GM21360 (cell line): ENCODE data around the gene PLS1.
"Not testable (repeated sequence)": the region's sequence is repeated elsewhere in the genome, so short reads cannot be mapped to it uniquely, and the experiment has no call there.

Experiments
- ATAC-seq: cut with Tn5 transposase; IDR thresholded peaks from one replicate; pipeline ENCODE4 v1.9.1; 2021; ENCODE audit warnings: mild to moderate bottlenecking, moderate library complexity; ENCODE audit not compliant: unreplicated experiment

The PLS1 gene

DNA sequence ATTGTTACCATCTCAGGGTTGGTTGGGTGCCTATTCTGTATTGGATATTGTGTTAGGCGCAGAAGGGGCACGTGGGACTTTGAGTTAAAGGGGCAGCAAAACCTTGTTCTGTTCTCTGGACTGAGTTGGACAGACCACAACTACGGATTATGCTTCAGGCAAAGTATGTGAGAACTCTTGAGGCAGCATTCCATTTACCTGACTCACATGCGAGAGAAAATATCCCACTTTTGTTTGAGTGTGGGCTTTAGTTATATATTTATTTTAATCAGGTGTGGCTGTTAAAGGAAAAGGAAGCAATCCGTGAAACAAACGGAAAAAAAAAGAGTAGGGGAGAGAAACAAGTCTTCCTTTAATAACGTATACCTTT is 627 bp upstream of the PLS1 start:
- no peak for ATAC-seq

DNA sequence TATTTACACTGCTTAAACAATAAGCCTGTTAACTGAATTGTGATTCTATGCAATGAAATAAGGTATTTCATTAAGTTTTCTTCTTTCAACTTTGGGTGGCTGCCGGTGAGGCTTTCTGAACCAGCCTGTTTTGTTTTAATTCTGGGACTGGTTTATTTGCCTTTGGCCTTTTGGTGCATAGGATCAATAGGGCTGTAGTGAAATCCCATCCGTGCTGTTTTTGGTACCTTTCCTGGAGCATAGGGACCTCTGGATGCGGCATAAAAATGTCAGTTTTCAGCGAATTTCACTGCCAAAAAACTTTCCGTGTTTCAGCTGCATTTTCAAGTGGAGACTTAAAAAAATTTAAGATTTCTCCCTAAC is 514 bp downstream of the PLS1 start:
- ATAC-seq: peak; percentile 10

GRCh38 chr3:142597906-142598305 is 1.7 kb downstream of the PLS1 start:
- ATAC-seq: no peak

GRCh38 chr3:142601713-142602112 is 5.5 kb downstream of the PLS1 start:
- no peak for ATAC-seq

DNA sequence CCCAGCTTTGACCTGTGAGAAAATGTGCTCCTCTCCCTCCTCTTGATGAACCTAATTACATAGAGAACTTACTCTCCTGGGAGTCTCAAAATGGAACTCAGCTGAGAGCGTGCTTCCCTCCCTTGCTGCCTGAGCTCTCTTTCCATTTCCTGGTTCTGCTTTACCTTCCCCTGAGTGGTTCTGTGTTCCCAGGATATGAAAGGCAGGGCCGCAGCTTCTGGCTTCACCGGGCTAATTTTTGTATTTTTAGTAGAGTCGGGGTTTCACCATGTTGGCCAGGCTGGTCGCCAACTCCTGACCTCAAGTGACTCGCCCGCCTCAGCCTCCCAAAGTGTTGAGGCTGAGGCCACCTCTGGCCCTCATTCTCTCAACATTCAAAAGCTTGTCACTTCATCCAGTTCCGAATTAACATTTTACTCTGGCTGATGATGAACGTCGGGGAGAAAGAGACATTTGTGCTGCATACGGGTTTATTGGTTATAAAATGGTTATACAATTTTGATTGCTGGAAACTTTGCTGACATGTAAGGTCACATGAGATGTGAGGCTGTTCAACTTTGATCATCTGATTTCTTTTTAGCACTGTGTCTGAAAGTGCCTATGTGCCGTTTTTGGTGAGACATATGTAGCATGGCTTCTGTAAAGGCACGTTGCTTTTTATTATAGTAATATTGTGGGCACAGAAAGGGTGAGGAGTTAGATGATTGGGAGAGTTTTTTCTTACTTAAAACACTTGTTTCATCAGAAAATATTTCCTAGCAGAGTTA is 6.6 kb downstream of the PLS1 start:
- ATAC-seq: no peak

- not testable (repeated sequence) for ATAC-seq
These were observed 7.2 kb downstream of the PLS1 start for GRCh38 chr3:142603386-142603705.

- no peak for ATAC-seq
These were observed 8.7 kb downstream of the PLS1 start for GRCh38 chr3:142604940-142605339.

DNA sequence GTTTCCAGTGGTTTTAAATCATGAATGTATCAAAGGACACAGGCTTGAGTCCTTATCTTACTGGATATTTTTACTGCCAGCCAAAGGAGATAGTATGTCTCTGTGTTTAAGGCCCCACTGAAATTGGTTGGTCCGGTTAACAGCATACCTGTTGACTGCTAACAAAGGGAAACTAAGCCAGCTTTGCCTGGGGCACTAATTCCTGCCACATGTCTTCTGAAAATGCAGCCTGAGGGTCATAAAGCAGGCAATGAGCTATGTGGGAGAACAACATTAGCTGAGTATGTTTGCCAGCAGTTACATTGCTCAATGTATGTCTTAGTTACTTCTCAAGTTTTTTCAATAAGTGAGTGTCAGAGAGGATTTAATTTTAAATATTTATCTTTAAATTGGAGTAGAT is 12.4 kb downstream of the PLS1 start:
- ATAC-seq: no peak

DNA sequence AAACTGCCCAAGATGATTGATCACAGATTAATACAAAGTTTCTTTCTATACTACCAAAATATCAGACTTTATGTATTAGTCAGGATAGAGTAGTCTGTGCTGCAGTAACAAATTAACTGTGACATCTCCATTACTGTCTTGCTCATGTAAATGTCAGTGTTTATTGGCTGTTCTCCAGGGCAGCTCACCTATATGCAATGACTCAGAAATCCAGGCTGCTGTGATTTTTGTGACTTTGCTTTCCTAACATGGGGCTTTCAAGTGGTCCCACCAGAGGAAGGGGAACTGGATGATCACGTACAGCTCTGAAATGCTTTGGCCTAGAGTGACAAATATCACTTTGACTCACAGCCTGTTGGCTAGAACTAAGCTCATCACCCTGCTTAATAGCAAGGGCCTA is 12.9 kb downstream of the PLS1 start:
- ATAC-seq: no peak

DNA sequence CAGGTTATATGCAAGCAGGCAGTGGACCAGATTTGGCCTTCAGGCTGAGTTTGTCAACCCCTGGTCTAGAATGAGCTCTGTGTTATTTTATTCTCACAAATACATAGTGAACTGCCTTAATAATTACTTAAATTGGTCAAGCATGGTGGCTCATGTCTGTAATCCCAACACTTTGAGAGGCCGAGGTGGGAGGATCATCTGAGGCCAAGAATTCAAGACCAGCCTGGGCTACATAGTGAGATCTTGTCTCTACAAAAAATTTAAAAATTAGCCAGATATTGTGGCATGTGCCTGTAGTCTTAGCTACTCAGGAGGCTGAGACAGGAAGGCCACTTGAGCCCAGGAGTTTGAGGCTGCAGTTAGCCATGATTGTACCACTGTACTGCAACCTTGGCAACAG is 15.0 kb downstream of the PLS1 start:
- no peak for ATAC-seq

DNA sequence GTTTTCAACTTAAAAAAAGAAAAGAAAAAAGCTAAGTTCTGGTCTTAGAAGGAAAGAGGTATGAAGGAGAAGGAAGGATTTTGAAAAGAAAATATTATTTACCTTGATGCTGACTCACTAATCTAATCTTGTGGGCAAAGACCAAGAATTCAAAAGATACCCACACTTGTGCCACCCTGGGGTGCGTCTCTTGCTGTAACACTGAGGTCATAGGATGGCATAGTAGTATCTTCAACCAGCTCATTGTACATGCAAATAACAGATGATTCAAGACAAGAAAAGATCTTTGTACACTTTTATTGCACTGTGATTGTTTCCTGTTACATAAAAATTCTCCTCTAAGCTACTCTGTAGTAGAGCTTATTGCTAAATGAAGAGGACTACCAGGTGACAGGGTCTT is 17.3 kb downstream of the PLS1 start:
- ATAC-seq: no peak

DNA sequence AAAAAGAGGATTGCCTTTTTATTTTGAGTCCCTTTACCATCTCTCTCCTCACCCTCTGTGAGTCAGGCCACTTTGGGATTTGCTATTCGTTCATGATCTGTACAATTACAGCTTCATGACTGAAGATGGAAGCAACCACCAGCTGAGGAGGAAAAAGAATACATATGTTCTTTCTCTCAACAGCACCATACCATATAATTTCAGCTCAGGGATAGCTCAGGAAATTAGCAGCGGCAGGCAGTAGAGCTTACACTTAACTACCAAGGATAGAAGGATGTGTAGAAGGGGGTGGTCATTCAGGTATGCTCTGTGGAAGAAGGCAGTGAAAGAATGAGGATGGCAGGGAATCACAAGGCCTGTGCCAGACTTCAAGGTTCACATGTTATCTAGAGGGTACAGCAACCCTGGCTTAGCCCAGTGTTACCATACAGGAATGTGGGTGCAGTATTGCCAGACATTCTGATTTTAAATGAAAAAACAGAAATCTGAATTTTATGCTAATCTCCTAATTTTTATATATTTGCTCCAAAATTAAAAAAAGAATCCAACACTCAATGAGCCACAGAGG is 17.9 kb downstream of the PLS1 start:
- ATAC-seq: no peak

- ATAC-seq: no peak
These were observed 19.0 kb downstream of the PLS1 start for GRCh38 chr3:142615171-142615570.

- no peak for ATAC-seq
These were observed 22.8 kb downstream of the PLS1 start for GRCh38 chr3:142618917-142619461.

DNA sequence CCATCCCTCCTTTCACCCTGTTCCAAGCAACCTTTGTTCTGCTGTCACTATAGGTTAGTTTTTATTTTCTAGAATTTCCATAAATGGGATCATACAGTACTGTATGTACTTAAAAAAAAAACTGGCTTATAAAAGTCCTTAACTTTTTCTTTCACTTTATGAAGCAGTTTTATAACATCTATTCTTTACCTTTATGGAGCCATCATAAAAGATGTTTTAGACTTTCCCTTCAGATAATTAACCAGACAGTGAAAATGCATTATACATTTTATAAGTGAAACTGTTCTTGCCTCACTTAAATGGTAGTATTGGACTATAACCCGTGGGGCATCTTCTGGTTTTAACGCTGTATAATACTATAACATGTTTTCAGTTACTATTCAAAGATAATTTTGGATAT is 26.2 kb downstream of the PLS1 start:
- ATAC-seq: no peak

DNA sequence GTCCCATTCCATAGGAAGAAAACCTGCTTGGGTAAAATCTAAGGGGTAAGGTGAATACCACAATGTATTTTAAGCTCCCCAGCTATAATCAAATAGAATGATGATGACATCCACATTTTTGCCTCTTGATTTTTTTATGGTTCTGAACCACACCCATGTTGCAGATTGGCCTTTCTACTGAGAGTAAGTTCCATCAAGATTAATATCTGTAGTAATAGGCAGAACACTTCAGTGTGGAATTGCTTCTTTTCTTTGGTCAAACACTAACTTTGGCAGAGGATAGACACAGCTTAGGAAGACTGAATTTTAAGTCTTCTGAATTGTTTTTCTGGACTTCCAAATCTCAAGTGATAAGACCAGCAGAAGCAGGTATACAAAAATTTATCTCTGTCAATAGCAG is 27.0 kb downstream of the PLS1 start:
- ATAC-seq: no peak

GRCh38 chr3:142624341-142625152 is 28.4 kb downstream of the PLS1 start:
- ATAC-seq: no peak

- ATAC-seq: no peak
These were observed 28.9 kb downstream of the PLS1 start for GRCh38 chr3:142625153-142625440.

GRCh38 chr3:142626971-142627370 is 30.8 kb downstream of the PLS1 start:
- no peak for ATAC-seq

DNA sequence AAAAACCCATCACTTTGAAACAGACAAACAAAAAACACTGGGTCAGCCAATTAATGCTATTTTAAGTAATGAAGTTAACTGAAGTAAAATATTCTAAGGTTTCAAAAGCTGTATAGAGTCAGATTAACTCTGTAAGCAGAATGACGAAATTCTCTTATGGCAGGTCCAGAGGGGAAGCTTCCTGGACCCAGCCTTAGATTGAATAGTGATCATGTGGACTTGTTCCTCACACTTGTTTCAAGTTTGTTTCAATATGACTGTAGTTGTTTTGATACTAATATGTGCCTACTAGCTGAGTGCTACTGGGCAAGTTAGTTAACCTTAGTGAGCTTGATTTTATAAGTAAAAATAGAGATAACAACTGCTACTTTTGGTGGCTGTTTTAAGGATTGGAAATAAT is 32.6 kb downstream of the PLS1 start:
- ATAC-seq: no peak

DNA sequence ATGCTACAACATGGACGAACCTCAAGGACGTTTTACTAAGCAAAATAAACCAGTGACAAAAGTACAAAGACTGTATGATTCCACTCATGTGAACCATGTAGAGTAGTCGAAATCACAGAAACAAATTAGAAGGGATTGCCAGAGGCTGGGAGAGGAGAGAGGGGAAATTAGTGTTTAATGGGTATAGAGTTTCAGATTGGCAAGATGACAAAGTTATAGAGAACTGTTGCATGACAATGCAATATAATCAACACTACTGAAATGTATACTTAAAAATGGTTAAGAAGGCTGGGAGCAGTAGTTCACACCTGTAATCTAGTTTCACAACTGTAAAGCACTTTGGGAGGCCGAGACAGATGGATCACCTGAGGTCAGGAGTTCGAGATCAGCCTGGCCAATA is 36.9 kb downstream of the PLS1 start:
- ATAC-seq: no peak

GRCh38 chr3:142636050-142636449 is 39.9 kb downstream of the PLS1 start:
- no peak for ATAC-seq
